Activated naive CD8-positive, alpha-beta T cell treated with anti-CD3 and anti-CD28 coated beads for 36 hours (primary cell): Measurements from ENCODE around the gene KDSR. TPM values are rescaled to one million over a fixed set of nuclear protein-coding genes. Genes with fewer than 3 reads are reported as not detected.

Experiments used
- DNase-seq: peaks from one replicate; pipeline ENCODE4 v3.0.0; 2021
- H3K27ac Mint-ChIP-seq: one replicate; pipeline ENCODE4 v1.8.0; 2022; ENCODE audit warnings: mild to moderate bottlenecking, moderate library complexity, mixed read lengths
- H3K27me3 Mint-ChIP-seq: one replicate; pipeline ENCODE4 v1.8.0; 2022; ENCODE audit warnings: mild to moderate bottlenecking, mixed read lengths
- H3K36me3 Mint-ChIP-seq: one replicate; pipeline ENCODE4 v1.8.0; 2021; ENCODE audit warnings: mild to moderate bottlenecking, mixed read lengths
- H3K4me1 Mint-ChIP-seq: one replicate; pipeline ENCODE4 v1.8.0; 2021; ENCODE audit warnings: mixed read lengths
- H3K4me3 Mint-ChIP-seq: one replicate; pipeline ENCODE4 v1.8.0; 2022; ENCODE audit warnings: mild to moderate bottlenecking, moderate library complexity, mixed read lengths
- H3K9me3 Mint-ChIP-seq: one replicate; pipeline ENCODE4 v1.8.0; 2022; ENCODE audit warnings: mixed read lengths
- total RNA-seq, 2 experiments: library from RNA; stranded (reverse); gene quantifications; one replicate each; pipeline ENCODE4 v1.2.3, GENCODE V29; 2021

The KDSR gene
- total RNA-seq, 2 experiments from 2014 or later: 50.5 to 55.8 TPM

GRCh38 chr18:63319383-63320122, 47.5 kb downstream of the KDSR start, which contains the start of gene BCL2:
Gene BCL2 (minus strand): TSS chr18:63319769.
- no peaks in the 10 kb centered on the region for H3K27me3 Mint-ChIP-seq
- peak within 1 kb of the TSS; percentile 95 for H3K27ac Mint-ChIP-seq
- peak; percentile 24 for DNase-seq
- peak within 1 kb of the TSS; percentile 98 for H3K4me3 Mint-ChIP-seq
- H3K9me3 Mint-ChIP-seq: no peaks in the 10 kb centered on the region
- peaks cover 28% of the 10 kb centered on the region for H3K4me1 Mint-ChIP-seq
- H3K36me3 Mint-ChIP-seq: peaks cover 39% of the 10 kb centered on the region

DNA sequence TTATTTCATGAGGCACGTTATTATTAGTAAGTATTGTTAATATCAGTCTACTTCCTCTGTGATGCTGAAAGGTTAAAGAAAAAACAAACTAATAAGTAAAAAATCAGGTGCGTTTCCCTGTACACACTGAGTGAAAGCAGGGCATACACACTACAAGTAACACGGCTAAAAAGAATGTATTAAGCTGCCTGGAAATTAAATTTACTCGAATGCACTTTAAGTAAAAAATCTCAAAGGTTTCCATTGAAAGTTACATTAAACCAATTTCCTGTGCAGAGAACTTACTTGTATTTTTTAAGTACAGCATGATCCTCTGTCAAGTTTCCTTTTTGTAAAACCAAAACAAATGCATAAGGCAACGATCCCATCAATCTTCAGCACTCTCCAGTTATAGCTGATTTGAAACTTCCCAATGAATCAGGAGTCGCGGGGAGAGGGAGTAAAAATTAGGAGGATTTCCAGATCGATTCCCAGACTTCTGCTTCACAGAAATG, 48.1 kb downstream of the KDSR start:
- H3K27ac Mint-ChIP-seq: peak overlapping the region; percentile 95

GRCh38 chr18:63317982-63318888, 48.8 kb downstream of the KDSR start:
- peak; percentile 89 for DNase-seq
- Mint-ChIP-seq H3K9me3 (no peaks in the 10 kb centered on the region), H3K4me3 (peak overlapping the region; percentile 98), H3K36me3 (peaks cover 47% of the 10 kb centered on the region), H3K27me3 (no peaks in the 10 kb centered on the region), H3K27ac (peak overlapping the region; percentile 95), H3K4me1 (peaks cover 40% of the 10 kb centered on the region)

More for the DNA sequence above, 48.1 kb downstream of the KDSR start:
- DNase-seq: no peak
- H3K4me3 Mint-ChIP-seq: peak overlapping the region; percentile 98
- no peaks in the 10 kb centered on the region for H3K27me3 Mint-ChIP-seq
- no peaks in the 10 kb centered on the region for H3K9me3 Mint-ChIP-seq
- peaks cover 43% of the 10 kb centered on the region for H3K36me3 Mint-ChIP-seq
- peaks cover 34% of the 10 kb centered on the region for H3K4me1 Mint-ChIP-seq

GRCh38 chr18:63317556-63317946, 49.5 kb downstream of the KDSR start:
- H3K36me3 Mint-ChIP-seq: peaks cover 50% of the 10 kb centered on the region
- H3K27ac Mint-ChIP-seq: peak overlapping the region; percentile 86
- peaks cover 41% of the 10 kb centered on the region for H3K4me1 Mint-ChIP-seq
- no peak for DNase-seq
- no peaks in the 10 kb centered on the region for H3K9me3 Mint-ChIP-seq
- no peaks in the 10 kb centered on the region for H3K27me3 Mint-ChIP-seq
- peak overlapping the region; percentile 95 for H3K4me3 Mint-ChIP-seq

GRCh38 chr18:63316612-63317555, 50.1 kb downstream of the KDSR start:
- Mint-ChIP-seq H3K4me3 (peak overlapping the region; percentile 95), H3K27ac (peak overlapping the region; percentile 86), H3K36me3 (peaks cover 56% of the 10 kb centered on the region), H3K4me1 (peaks cover 43% of the 10 kb centered on the region), H3K27me3 (no peaks in the 10 kb centered on the region), H3K9me3 (no peaks in the 10 kb centered on the region)
- no peak for DNase-seq

GRCh38 chr18:63315876-63316275, 51.1 kb downstream of the KDSR start:
- Mint-ChIP-seq H3K4me3 (peak overlapping the region; percentile 95), H3K27me3 (no peaks in the 10 kb centered on the region), H3K36me3 (peaks cover 62% of the 10 kb centered on the region), H3K9me3 (no peaks in the 10 kb centered on the region), H3K27ac (peak overlapping the region; percentile 86), H3K4me1 (peaks cover 46% of the 10 kb centered on the region)
- no peak for DNase-seq

DNA sequence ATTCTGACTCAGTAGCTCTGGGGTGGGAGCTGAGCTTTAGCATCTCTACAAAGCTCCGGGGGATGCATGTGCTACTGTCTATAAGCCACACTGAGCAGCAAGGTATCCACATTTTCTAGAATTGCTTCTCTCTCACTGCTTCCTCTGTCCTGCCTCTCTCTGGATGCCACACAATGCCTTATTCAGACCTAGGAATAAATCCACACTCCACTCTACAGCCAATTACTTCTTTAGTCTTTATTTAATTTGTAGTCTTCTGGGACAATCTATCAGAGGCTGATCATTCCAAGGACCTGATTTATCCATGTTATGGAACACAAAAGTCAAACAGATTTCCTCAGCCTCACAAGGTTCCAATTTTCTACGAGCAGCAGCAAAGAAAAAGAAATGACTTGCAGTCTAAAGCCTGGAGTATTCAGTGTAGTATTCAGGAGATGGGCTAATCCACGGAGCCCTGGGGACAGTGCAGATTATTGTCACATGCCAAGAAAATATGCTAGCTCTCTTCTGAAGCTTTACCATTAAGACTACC, 51.8 kb downstream of the KDSR start:
- Mint-ChIP-seq H3K9me3 (no peaks in the 10 kb centered on the region), H3K4me1 (peaks cover 51% of the 10 kb centered on the region), H3K27me3 (no peaks in the 10 kb centered on the region), H3K27ac (peak overlapping the region; percentile 55), H3K36me3 (peaks cover 69% of the 10 kb centered on the region), H3K4me3 (peak overlapping the region; percentile 95)
- no peak for DNase-seq

GRCh38 chr18:63314062-63314790, 52.8 kb downstream of the KDSR start:
- no peaks in the 10 kb centered on the region for H3K9me3 Mint-ChIP-seq
- peak overlapping the region; percentile 95 for H3K4me3 Mint-ChIP-seq
- peaks cover 59% of the 10 kb centered on the region for H3K4me1 Mint-ChIP-seq
- DNase-seq: no peak
- H3K27ac Mint-ChIP-seq: peak overlapping the region; percentile 73
- peaks cover 75% of the 10 kb centered on the region for H3K36me3 Mint-ChIP-seq
- no peaks in the 10 kb centered on the region for H3K27me3 Mint-ChIP-seq

GRCh38 chr18:63313396-63313917, 53.5 kb downstream of the KDSR start:
- no peaks in the 10 kb centered on the region for H3K27me3 Mint-ChIP-seq
- H3K36me3 Mint-ChIP-seq: peaks cover 74% of the 10 kb centered on the region
- peaks cover 63% of the 10 kb centered on the region for H3K4me1 Mint-ChIP-seq
- peak overlapping the region; percentile 73 for H3K27ac Mint-ChIP-seq
- no peaks in the 10 kb centered on the region for H3K9me3 Mint-ChIP-seq
- DNase-seq: no peak
- H3K4me3 Mint-ChIP-seq: peak overlapping the region; percentile 95

DNA sequence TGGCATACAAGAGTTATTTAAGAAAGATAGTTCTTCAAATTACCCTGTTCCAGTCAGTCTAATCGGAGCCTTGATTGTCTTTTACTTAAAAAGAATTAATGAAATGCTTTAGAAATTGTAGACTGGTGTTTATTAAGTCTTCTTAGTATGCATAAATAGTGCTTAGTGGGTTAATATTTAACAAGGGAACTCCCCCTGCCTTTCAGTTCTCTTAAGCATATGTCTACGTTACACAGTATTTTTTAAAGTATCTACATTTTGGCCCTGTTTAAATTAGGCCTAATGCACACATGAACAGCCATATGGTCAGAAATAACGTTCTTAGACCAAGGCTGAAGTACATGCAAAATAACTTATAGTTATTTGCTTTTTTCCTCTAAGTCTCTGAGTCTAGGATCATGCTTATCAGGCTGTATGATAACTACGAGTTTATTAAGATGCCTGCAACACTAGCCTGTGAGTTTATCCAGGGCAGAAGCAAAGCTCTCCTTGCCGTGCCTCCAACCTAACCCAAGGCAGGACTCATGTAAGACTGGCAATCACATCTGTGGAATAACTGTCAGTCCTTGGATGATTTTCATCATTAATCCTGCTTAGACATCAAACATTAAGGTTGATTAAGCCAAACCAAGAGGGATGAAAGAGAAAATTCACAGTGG, 54.1 kb downstream of the KDSR start:
- peaks cover 68% of the 10 kb centered on the region for H3K4me1 Mint-ChIP-seq
- peak overlapping the region; percentile 73 for H3K27ac Mint-ChIP-seq
- no peak for DNase-seq
- H3K9me3 Mint-ChIP-seq: no peaks in the 10 kb centered on the region
- peaks cover 74% of the 10 kb centered on the region for H3K36me3 Mint-ChIP-seq
- H3K27me3 Mint-ChIP-seq: no peaks in the 10 kb centered on the region
- H3K4me3 Mint-ChIP-seq: peak overlapping the region; percentile 95

GRCh38 chr18:63312019-63312409, 55.0 kb downstream of the KDSR start:
- Mint-ChIP-seq H3K4me3 (peak overlapping the region; percentile 95), H3K27ac (peak overlapping the region; percentile 69)

DNA sequence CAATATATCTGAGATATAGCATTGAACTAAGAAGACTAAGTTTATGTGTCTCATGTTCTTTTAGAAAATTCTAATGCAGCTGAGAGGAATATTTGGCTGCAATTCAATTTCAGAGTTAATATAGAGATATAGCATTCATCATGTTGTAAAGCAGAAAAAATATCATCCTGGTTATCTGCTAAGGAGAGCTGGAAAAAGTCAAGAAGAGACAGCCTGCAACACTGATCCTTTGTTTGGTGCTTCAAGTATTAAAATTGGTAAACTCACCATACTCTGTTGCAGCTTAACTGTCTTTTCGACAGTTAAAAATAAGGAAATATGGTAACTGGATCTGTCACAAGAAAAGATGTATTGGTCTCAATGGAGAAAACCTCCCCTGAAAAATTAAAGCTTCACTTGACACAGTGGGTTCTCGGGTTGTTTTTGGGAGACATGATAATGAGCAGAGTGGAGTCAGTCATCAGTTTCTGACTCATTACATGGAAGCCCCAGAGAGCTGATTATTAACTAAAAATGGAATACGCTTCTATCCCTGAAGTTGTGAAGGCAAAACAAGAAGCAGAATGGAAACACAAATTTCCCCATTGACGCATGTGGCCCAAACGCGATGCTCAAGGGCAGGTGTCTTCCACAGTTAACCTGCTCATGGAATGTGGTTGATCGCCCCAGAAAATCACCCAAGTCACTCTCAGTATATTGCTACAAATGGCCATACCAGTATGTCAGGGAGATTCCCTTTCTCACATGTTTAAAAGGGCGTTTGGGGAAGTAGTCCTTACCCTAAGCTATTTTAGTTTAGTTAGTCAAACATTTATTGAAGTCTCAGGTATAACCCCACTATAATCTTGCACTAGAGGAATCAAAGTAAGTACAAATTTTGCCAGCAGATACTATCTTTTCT, 55.6 kb downstream of the KDSR start:
- H3K9me3 Mint-ChIP-seq: no peaks in the 10 kb centered on the region
- H3K4me3 Mint-ChIP-seq: no peak overlapping the region

More at GRCh38 chr18:63312019-63312409, 55.0 kb downstream of the KDSR start:
- Mint-ChIP-seq H3K27me3 (no peaks in the 10 kb centered on the region), H3K4me1 (peaks cover 73% of the 10 kb centered on the region), H3K9me3 (no peaks in the 10 kb centered on the region), H3K36me3 (peaks cover 69% of the 10 kb centered on the region)
- DNase-seq: no peak

More for the DNA sequence above, 55.6 kb downstream of the KDSR start:
- peaks cover 75% of the 10 kb centered on the region for H3K4me1 Mint-ChIP-seq
- no peak for DNase-seq
- H3K27ac Mint-ChIP-seq: peak overlapping the region; percentile 69
- no peaks in the 10 kb centered on the region for H3K27me3 Mint-ChIP-seq
- peaks cover 70% of the 10 kb centered on the region for H3K36me3 Mint-ChIP-seq
